Gastrocnemius medialis (tissue), 4 donors: Measurements from ENCODE around the gene SLC2A4RG. TPM values are rescaled to one million over a fixed set of nuclear protein-coding genes. Genes with fewer than 3 reads are reported as not detected.

ENCODE experiments used
- ATAC-seq, 2 donors: fragments of 150-250 bp; one replicate each; pipeline ENCODE4 v1.9.1; 2016
- DNase-seq, 2 donors: peaks; one replicate each; pipeline ENCODE4 v3.0.0-alpha.2; 2019
- H3K27ac ChIP-seq, 4 donors: fragments of 200-600 bp; sonication (generic); 1 replicate in 1 of 4; 2 replicates in 3 of 4; pipeline ENCODE4 v1.5.1; 2016 to 2018; ENCODE audit warnings: mild to moderate bottlenecking in 2 of 4, moderate library complexity in 1 of 4
- H3K27me3 ChIP-seq, 3 donors: fragments of 200-600 bp; sonication (generic) in 2 of 3; 1 replicate in 1 of 3; 2 replicates in 2 of 3; pipeline versions ENCODE4 v1.5.1 to v1.6.0; 2016 to 2019; ENCODE audit warnings: mild to moderate bottlenecking in 1 of 3, moderate library complexity in 1 of 3
- H3K36me3 ChIP-seq, 2 donors: fragments of 200-600 bp; sonication (generic) in 1 of 2; one replicate each; pipeline ENCODE4 v1.5.1; 2017 to 2018
- H3K4me1 ChIP-seq, 2 donors: fragments of 200-600 bp; sonication (generic) in 1 of 2; one replicate each; pipeline ENCODE4 v1.5.1; 2016 to 2017; ENCODE audit warnings: mild to moderate bottlenecking in 2 of 2
- H3K4me3 ChIP-seq, 4 donors: fragments of 200-600 bp; sonication (generic) in 3 of 4; 1 replicate in 1 of 4; 2 replicates in 3 of 4; pipeline ENCODE4 v1.5.1; 2016 to 2019; ENCODE audit warnings: mild to moderate bottlenecking in 2 of 4
- H3K9me3 ChIP-seq, 3 donors: fragments of 200-600 bp; sonication (generic) in 2 of 3; 1 replicate in 1 of 3; 2 replicates in 2 of 3; pipeline ENCODE4 v1.5.1; 2016 to 2019
- CTCF ChIP-seq, 5 experiments: fragments of 450-650 bp in 3 of 5; fragments of 200-600 bp in 2 of 5; sonication (generic) in 2 of 5; IDR thresholded peaks in 4 of 5; conservative IDR thresholded peaks in 1 of 5; 1 replicate in 4 of 5; 2 replicates in 1 of 5; pipeline ENCODE4 v1.5.1; 2016 to 2019; ENCODE audit warnings: antibody characterized with exemption in 5 of 5, mild to moderate bottlenecking in 3 of 5, moderate library complexity in 3 of 5
- POLR2A ChIP-seq, 2 donors: fragments of 450-650 bp; IDR thresholded peaks; one replicate each; pipeline ENCODE4 v1.6.1; 2017; ENCODE audit warnings: antibody characterized with exemption in 2 of 2, mild to moderate bottlenecking in 2 of 2, moderate library complexity in 2 of 2
- in situ Hi-C, 4 donors: fragments of 200-750 bp; cut with MboI; loops; one replicate each; pipeline versions ENCODE4 v1.15.0 to v1.8.0; 2017; ENCODE audit warnings: low sequenced_read_pairs in 4 of 4
- intact Hi-C: fragments of 100-400 bp; cut with DNase I; formaldehyde crosslinking; loops from one replicate; pipeline ENCODE4 v1.15.1; 2023; ENCODE audit warnings: low total_unique reads
- total RNA-seq, 4 donors: library from RNA; depleted of rRNA; stranded (reverse); fragments of >200 nt; gene quantifications; one replicate each; pipeline versions ENCODE4 v1.1.0 to v1.2.3, GENCODE V29; 2016

Gene SLC2A4RG
- total RNA-seq, 4 donors from 2014 or later: 26.0 to 58.7 (median 39.1) TPM

- Histone ChIP-seq H3K4me3 (no peak overlapping the region), H3K9me3 (no peaks in the 10 kb centered on the region), H3K4me1 (peaks cover 17 to 20% of the 10 kb centered on the region in 2 donors), H3K27ac (no peak overlapping the region), H3K27me3 (no peaks in the 10 kb centered on the region), H3K36me3 (peaks cover 0 to 7% of the 10 kb centered on the region in 2 donors)
- ATAC-seq: no peak
- TF ChIP-seq POLR2A (IDR thresholded peaks at IDR 0.05) (no peak), CTCF (IDR thresholded peaks at IDR 0.05 in 4 of 5, conservative IDR thresholded peaks at IDR 0.05 in 1 of 5) (no peak)
- DNase-seq: no peak
- intact Hi-C loops (no loop called here), in situ Hi-C loops (no loop called here)
Observed at GRCh38 chr20:63691711-63692435, 47.7 kb upstream of the SLC2A4RG start.

GRCh38 chr20:63692436-63693082 lies 47.0 kb upstream of the SLC2A4RG start:
- no peaks in the 10 kb centered on the region for H3K27me3 ChIP-seq
- H3K27ac ChIP-seq: no peak overlapping the region
- ATAC-seq (peak; percentile 7 to 16), DNase-seq (no peak)
- no peaks in the 10 kb centered on the region for H3K9me3 ChIP-seq
- intact Hi-C loops: no loop called here
- H3K4me3 ChIP-seq: no peak overlapping the region
- in situ Hi-C loops: no loop called here
- H3K36me3 ChIP-seq: peaks cover 0 to 7% of the 10 kb centered on the region in 2 donors
- TF ChIP-seq CTCF (IDR thresholded peaks at IDR 0.05 in 4 of 5, conservative IDR thresholded peaks at IDR 0.05 in 1 of 5) (no peak), POLR2A (IDR thresholded peaks at IDR 0.05) (no peak)
- H3K4me1 ChIP-seq: peaks cover 18 to 22% of the 10 kb centered on the region in 2 donors

- TF ChIP-seq CTCF (IDR thresholded peaks at IDR 0.05 in 4 of 5, conservative IDR thresholded peaks at IDR 0.05 in 1 of 5) (no peak), POLR2A (IDR thresholded peaks at IDR 0.05) (no peak)
- Histone ChIP-seq H3K27me3 (no peaks in the 10 kb centered on the region), H3K36me3 (peaks cover 0 to 7% of the 10 kb centered on the region in 2 donors), H3K4me3 (no peak overlapping the region), H3K9me3 (no peaks in the 10 kb centered on the region), H3K4me1 (peaks cover 17 to 20% of the 10 kb centered on the region in 2 donors), H3K27ac (no peak overlapping the region)
- in situ Hi-C loops: no loop called here
- intact Hi-C loops: no loop called here
- ATAC-seq (no peak), DNase-seq (no peak)
Observed at GRCh38 chr20:63693083-63693732, 46.4 kb upstream of the SLC2A4RG start.

- intact Hi-C loops: no loop called here
- no peaks in the 10 kb centered on the region for H3K27me3 ChIP-seq
- H3K4me1 ChIP-seq: peaks cover 24 to 25% of the 10 kb centered on the region in 2 donors
- H3K4me3 ChIP-seq: no peak overlapping the region
- no peak for ATAC-seq
- no peaks in the 10 kb centered on the region for H3K9me3 ChIP-seq
- in situ Hi-C loops: no loop called here
- H3K27ac ChIP-seq: no peak overlapping the region
- TF ChIP-seq POLR2A (IDR thresholded peaks at IDR 0.05) (no peak), CTCF (IDR thresholded peaks at IDR 0.05 in 4 of 5, conservative IDR thresholded peaks at IDR 0.05 in 1 of 5) (no peak)
- peaks cover 0 to 7% of the 10 kb centered on the region in 2 donors for H3K36me3 ChIP-seq
- peak in 1 of 2 donors; percentile 9 for DNase-seq
Observed at GRCh38 chr20:63693733-63694583, 45.6 kb upstream of the SLC2A4RG start.
